ENCODE results near the gene VCY.
"Not testable (repeated sequence)": the region's sequence is repeated elsewhere in the genome, so short reads cannot be mapped to it uniquely, and the experiment has no call there.

Gene VCY

GRCh38 chrY:13986373-13986772 is at the start of gene VCY:
Gene VCY, minus strand, starts transcription at chrY:13986473. Its CDS starts 33 bp downstream, at chrY:13986440.
- DNase-seq = not testable (repeated sequence)

DNA sequence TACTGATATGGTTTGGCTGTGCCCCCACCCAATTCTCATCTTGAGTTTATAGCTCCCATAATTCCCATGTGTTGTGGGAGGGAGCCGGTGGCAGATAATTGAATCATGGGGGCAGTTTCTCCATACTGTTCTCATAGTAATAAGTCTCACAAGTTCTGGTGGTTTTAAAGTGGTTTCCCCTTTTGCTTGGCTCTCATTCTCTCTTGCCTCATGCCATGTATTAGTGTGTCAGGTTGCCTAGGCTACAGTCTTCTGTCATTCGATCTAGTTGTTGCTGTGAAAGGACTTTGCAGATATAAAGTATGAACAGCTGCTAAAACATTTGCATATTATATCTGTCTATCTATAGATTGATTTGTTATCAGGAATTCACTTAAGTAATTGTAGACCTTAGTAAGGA is 44.1 kb upstream of the VCY start:
- not testable (repeated sequence) for DNase-seq

DNA sequence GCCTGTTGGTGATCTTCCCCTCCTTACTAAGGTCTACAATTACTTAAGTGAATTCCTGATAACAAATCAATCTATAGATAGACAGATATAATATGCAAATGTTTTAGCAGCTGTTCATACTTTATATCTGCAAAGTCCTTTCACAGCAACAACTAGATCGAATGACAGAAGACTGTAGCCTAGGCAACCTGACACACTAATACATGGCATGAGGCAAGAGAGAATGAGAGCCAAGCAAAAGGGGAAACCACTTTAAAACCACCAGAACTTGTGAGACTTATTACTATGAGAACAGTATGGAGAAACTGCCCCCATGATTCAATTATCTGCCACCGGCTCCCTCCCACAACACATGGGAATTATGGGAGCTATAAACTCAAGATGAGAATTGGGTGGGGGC is 25.6 kb upstream of the VCY start:
- not testable (repeated sequence) for DNase-seq

GRCh38 chrY:13942406-13942805 is 43.9 kb downstream of the VCY start:
- DNase-seq = not testable (repeated sequence)
